GM21825 (cell line): Measurements from ENCODE around the gene MRTO4.
"Not testable (repeated sequence)": the region's sequence is repeated elsewhere in the genome, so short reads cannot be mapped to it uniquely, and the experiment has no call there.

Source experiments
- ATAC-seq: cut with Tn5 transposase; IDR thresholded peaks from one replicate; pipeline ENCODE4 v1.9.1; 2021; ENCODE audit warnings: mild to moderate bottlenecking, moderate library complexity; ENCODE audit not compliant: unreplicated experiment

Gene MRTO4

GRCh38 chr1:19251305-19252196, at the start of gene MRTO4, which contains the start of gene EMC1:
Gene MRTO4, plus strand, starts transcription at chr1:19251805. Its CDS starts 31 bp downstream, at chr1:19251836.
Gene EMC1, minus strand, starts transcription at chr1:19251524. Its CDS starts 15 bp downstream, at chr1:19251509.
- peak; percentile 74 for ATAC-seq

- no peak for ATAC-seq
These were observed 49.2 kb upstream of the MRTO4 start for GRCh38 chr1:19202396-19202795.

GRCh38 chr1:19203440-19203839, 48.2 kb upstream of the MRTO4 start:
- ATAC-seq, result no peak

GRCh38 chr1:19204446-19205266, 46.9 kb upstream of the MRTO4 start:
- ATAC-seq, result no peak

- ATAC-seq, result no peak
These were observed 46.2 kb upstream of the MRTO4 start for GRCh38 chr1:19205403-19205802.

GRCh38 chr1:19205845-19206244, 45.8 kb upstream of the MRTO4 start:
- no peak for ATAC-seq

- no peak for ATAC-seq
These were observed 44.7 kb upstream of the MRTO4 start for GRCh38 chr1:19206947-19207346.

GRCh38 chr1:19208710-19209438, 42.7 kb upstream of the MRTO4 start:
- no peak for ATAC-seq

- ATAC-seq, result peak; percentile 41
These were observed 42.1 kb upstream of the MRTO4 start for GRCh38 chr1:19209439-19209989.

GRCh38 chr1:19209990-19210771, 41.4 kb upstream of the MRTO4 start, which contains the start of gene UBR4:
Gene UBR4, minus strand, starts transcription at chr1:19210266. Its CDS starts 18 bp downstream, at chr1:19210248.
- ATAC-seq, result peak; percentile 76

GRCh38 chr1:19210772-19211549, 40.6 kb upstream of the MRTO4 start:
- no peak for ATAC-seq

- ATAC-seq, result no peak
These were observed 39.4 kb upstream of the MRTO4 start for GRCh38 chr1:19212167-19212566.

GRCh38 chr1:19213580-19213979, 38.0 kb upstream of the MRTO4 start:
- no peak for ATAC-seq

- ATAC-seq, result not testable (repeated sequence)
These were observed 35.0 kb upstream of the MRTO4 start for GRCh38 chr1:19216585-19216984.

- ATAC-seq, result no peak
These were observed 32.2 kb upstream of the MRTO4 start for GRCh38 chr1:19219451-19219850.

- no peak for ATAC-seq
These were observed 31.3 kb upstream of the MRTO4 start for GRCh38 chr1:19220080-19220846.

- ATAC-seq, result no peak
These were observed 30.6 kb upstream of the MRTO4 start for GRCh38 chr1:19220991-19221390.

GRCh38 chr1:19222573-19222972, 29.0 kb upstream of the MRTO4 start:
- ATAC-seq, result no peak
